Measurements from ENCODE around the gene WWC2.
A peak's percentile ranks its signal among the peaks of the same experiment; 100 is the strongest.

WWC2 gene

GRCh38 chr4:183098723-183099536 is at the start of gene WWC2:
TSS of gene WWC2 (plus strand) at chr4:183099257. CDS start at chr4:183099492, 235 bp downstream.
- DNase-seq (ENCODE audit: low spot score) = peak; percentile 64

- DNase-seq (ENCODE audit: low spot score) = no peak
These were observed 45.4 kb upstream of the WWC2 start for GRCh38 chr4:183053681-183054080.

DNA sequence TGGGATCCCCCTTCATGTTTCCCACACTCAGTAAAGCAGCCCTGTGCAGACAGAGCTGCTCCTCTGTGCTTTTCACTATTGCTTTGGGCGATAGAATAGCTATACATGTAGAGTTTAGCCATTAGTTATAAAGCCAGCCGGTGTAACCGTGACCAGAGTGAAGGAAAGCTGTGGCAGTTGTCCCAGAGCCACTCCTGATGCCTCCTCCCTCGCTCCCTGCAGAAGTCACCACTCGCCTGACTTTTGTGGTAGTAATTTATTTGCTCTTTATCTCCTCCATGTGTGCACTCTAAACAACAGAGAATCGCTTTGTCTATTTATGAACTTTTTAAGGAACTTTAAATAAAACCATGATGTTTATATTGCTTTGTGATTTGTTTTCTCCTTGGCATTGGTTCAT is 41.8 kb upstream of the WWC2 start:
- DNase-seq (ENCODE audit: low spot score) = no peak

DNA sequence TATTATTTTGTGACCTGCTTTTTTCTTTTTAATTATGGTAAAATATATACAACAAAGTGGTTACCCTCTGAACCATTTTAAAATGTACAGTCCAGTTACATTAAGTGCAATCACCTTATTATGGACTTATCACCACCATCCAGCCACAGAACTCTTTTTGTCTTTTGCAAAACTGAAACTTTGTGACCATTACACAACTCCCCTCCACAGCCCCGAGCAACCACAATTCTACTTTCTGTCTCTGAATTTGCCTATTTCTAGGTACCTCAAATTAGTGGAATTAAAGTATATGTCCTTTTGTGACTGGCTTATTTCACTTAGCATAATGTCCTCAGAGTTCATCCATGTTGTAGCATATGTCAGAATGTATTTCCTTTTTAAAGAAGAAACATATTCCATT is 39.3 kb upstream of the WWC2 start:
- DNase-seq (ENCODE audit: low spot score) = no peak

GRCh38 chr4:183068502-183068901 is 30.6 kb upstream of the WWC2 start:
- no peak for DNase-seq (ENCODE audit: low spot score)

DNA sequence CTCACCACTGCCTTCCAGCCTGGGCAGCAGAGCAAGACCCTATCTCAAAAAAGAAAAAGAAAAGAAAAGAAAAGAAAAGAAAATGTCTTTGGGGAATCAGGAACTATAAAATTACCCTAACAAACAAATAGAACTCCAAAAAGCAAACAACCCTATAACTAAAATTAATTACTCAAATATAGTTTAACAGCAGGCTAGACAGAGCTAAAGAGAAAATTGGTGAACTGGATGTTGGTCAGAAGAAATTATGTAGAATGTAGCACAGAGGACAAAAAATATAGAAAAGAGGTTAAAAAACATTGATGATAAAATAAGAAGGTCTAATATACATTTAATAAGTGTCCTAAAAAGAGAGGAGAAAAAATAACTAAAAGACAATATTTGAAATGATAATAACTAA is 27.8 kb upstream of the WWC2 start:
- no peak for DNase-seq (ENCODE audit: low spot score)

GRCh38 chr4:183072176-183072575 is 26.9 kb upstream of the WWC2 start:
- DNase-seq (ENCODE audit: low spot score) = no peak

GRCh38 chr4:183073838-183074145 is 25.3 kb upstream of the WWC2 start:
- no peak for DNase-seq (ENCODE audit: low spot score)

- no peak for DNase-seq (ENCODE audit: low spot score)
These were observed 24.6 kb upstream of the WWC2 start for GRCh38 chr4:183074288-183074990.

DNA sequence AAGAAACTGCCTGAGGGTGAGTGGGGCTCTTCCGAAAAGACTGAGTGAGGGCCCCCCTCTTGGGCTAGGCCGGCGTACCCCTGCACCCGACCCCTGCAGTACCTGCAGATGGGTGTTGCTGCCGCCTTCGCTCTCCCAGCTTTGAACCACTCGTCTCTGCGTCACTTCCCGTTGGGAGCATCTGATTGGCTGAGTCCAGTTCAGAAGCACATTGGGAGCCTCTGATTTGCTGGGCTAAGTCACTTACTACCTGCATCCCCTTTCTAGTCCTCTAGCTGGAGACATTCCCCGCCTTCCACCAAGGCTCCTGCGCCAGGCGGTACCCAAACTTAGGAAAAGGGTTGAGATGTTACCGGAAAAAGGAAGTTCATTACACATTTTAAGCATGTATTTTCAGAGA is 20.4 kb upstream of the WWC2 start:
- DNase-seq (ENCODE audit: low spot score) = no peak

DNA sequence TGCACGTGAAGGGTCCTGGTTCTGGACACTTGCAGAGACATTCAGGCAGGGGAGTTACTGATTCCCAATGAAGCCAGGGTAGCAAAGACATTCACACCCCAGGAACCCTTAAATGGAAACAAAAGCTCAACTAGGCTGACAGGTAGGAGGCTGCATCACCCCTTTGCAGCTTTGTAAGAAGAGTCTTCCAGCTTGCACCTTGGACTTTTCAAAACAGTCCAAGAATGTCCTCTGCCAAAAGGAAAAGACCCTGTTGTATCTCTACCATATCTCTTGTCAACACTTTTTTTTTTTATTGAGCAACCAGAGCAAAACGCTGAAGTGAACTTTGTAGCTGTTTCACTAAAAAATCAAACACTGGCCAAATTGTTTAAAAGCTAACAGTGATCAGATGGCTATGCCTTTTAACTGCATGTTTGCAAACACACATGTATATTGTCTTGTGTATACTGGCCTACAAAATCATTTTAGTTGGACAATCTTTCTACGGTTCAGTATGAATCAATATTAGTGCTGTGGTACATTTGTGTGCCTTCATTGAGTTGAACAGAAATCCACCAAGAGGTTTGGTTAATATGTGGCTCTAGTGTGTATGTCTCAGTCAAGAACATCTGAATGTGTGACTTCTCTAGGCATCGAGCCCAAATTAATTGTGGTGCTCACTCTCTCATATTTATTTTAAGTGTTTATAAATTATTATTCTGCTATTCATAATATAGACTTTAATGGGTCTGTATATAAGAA is 18.5 kb upstream of the WWC2 start:
- no peak for DNase-seq (ENCODE audit: low spot score)

GRCh38 chr4:183081116-183081469 is 18.0 kb upstream of the WWC2 start:
- DNase-seq (ENCODE audit: low spot score) = no peak

- DNase-seq (ENCODE audit: low spot score) = no peak
These were observed 17.0 kb upstream of the WWC2 start for GRCh38 chr4:183082053-183082452.

- DNase-seq (ENCODE audit: low spot score) = no peak
These were observed 4.5 kb upstream of the WWC2 start for GRCh38 chr4:183094393-183095198.

DNA sequence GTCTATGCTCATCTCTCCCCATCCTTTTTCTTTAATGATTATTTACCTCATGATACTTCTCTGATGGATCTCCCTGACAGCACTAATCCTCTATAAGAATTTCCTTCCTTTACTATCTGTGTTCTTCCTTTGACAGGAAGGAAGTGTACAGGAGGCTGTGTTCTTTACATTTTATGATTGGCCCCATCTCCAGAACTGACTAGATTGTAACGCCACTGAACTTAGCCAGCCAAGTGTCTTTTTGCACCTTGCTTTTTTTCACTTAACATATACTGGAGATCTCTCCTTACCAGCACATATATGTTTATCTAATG is 3.9 kb upstream of the WWC2 start:
- DNase-seq (ENCODE audit: low spot score) = no peak

GRCh38 chr4:183096276-183096965 is 2.6 kb upstream of the WWC2 start:
- no peak for DNase-seq (ENCODE audit: low spot score)

- no peak for DNase-seq (ENCODE audit: low spot score)
These were observed 1.6 kb upstream of the WWC2 start for GRCh38 chr4:183097231-183098018.

GRCh38 chr4:183098019-183098722 is 886 bp upstream of the WWC2 start:
- no peak for DNase-seq (ENCODE audit: low spot score)

DNA sequence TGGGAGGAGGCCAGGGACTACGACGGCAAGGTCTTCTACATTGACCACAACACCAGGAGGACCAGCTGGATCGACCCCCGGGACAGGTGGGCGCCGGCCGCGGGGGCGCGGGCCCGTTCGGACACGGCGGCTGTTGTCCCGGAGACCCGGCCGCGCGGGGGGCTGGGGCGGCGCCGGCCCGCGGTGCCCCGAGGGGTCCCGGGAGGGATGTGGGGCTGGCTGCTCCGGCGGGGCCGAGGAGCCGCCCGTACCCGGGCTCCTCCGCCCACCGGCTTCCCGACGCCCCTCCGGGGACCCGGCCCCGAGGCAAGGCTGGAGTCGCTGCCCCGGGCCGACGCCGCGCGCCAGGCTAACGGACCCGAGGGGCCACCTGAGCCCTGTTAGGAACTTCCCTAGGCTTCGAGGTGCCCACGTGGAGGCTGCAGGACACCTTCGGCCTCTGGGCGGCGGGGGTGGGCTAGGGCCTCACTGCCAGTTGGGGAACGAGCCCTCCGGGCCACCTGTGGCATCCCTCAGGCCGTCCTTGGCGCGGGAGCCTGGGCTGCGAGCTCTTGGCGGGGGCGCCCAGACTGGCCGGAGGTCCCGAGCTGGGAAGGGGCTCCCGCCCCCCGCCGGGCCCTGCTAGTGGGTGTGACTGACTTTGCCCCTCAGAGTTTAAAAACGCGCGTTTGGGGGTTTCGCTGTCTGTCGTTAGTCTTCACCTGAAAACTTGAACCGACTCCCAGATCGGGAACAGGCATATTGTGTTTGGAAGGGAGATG is 660 bp downstream of the WWC2 start:
- DNase-seq (ENCODE audit: low spot score) = no peak

GRCh38 chr4:183100298-183100599 is 1.2 kb downstream of the WWC2 start:
- no peak for DNase-seq (ENCODE audit: low spot score)
